GM21360 (cell line): ENCODE measurements around the gene DNAJC18.
"Not testable (repeated sequence)": the region's sequence is repeated elsewhere in the genome, so short reads cannot be mapped to it uniquely, and the experiment has no call there.

ENCODE experiments used
- ATAC-seq: cut with Tn5 transposase; IDR thresholded peaks from one replicate; pipeline ENCODE4 v1.9.1; 2021; ENCODE audit warnings: mild to moderate bottlenecking, moderate library complexity; ENCODE audit not compliant: unreplicated experiment

The DNAJC18 gene

DNA sequence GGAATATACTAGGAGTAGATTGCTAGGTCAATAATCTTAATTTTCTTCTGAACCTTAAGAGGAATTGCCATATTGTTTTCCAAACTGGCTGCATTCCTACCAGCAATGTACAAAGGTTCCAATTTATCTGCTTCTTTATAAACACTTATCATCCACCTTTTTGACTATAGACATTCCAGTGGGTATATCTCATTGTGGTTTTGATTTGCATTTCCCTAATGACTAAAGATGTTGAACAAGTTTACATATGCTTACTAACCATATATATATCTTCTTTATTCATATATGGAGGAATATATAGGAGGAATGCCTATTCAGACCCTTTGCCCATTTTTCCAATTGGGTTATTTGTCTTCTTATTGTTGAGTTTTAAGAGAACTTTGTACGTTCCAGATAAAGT, 7.6 kb downstream of the DNAJC18 start:
- ATAC-seq = no peak

DNA sequence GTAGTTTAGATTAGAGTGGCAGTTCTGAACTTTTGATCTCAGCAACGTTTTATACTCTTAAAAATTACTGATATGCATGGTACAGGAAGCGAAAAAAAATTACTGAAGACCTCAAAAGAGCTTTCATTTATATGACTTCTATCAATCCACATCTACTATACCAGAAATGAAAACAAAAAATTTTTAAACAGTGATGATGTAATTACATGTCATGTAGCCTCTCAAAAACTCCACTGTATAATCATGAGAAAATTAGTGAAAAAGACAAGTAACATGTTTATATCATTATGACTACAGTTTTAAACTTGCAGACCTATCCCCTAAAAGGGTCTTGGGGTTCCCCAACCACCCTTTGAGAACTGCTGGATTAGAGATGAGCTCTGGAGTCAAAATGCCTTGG, 9.3 kb downstream of the DNAJC18 start:
- ATAC-seq = no peak

DNA sequence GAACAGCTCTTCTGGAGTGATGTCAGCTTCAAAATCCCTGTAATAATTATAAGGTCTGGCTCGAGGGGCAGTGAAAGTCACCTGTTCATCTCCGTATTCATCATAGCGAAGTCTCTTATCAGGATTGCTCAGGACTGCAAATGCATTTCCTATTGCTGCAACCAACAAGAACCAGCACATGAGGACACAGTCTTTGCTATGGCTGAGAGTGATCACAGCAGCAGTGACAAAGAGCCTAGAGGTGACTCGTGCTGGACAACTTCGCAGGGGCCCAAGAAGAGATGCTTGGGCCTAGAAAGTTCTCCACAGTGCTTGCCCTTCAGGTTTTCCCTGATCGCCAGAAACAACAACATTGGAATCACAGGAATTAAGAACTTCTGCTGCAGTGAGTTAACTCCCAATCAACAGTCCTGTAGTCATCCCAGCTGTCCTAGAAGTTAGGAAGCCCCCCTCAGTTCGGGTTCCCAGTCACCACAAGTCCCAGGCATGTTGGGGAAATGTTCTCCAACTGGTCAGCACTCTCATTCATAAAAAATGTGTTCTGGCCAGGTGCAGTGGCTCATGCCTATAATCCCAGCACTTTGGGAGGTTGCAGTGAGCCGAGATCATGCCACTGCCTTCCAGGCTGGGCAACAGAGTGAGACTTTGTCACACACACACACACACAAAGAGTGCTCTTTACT, 13.0 kb downstream of the DNAJC18 start:
- no peak for ATAC-seq

DNA sequence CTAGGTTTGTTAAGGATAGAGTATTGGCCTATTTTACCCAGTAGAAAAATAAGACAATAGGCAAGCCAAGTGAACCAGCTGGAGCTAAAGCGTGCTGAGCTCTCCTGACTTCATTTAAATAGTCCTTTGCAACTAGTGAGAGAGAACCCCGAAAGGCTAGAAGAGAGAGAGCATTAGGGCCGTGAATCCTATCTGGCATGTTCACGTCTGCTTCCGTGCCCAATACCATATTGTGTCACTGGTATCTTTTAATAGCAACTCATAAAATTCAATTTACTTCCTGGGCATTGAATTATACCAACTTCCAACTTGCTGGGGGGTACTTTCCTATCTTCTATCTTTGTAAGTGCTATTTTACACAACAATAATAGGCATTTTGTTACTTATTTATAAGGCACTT, 13.8 kb downstream of the DNAJC18 start:
- ATAC-seq = no peak

DNA sequence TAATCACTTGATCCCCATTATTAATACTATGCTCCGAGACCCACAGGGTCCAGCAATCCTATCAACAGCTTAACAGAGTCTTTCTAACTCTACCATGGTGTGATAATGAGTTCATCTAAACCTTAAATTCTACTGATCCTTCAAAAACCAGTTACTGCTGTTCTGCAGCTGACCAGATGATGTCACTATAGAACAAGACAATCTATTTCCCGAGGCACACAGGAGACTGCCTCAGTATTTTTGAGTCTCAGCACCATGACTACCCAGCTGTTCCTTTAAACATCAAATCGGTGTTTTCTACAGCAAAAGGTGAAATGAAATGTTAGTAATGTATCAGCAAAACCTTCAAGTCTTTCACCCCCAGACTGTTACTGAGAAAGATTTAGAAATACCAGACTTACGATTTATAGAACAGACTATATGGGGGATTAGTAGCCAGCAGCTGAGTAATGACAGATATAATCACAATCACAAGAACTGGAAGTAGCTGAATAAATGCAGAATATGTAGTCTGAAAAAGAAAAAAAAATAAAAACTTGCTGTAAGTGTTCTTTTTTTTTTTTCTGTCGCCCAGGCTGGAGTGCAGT, 16.9 kb downstream of the DNAJC18 start:
- no peak for ATAC-seq

DNA sequence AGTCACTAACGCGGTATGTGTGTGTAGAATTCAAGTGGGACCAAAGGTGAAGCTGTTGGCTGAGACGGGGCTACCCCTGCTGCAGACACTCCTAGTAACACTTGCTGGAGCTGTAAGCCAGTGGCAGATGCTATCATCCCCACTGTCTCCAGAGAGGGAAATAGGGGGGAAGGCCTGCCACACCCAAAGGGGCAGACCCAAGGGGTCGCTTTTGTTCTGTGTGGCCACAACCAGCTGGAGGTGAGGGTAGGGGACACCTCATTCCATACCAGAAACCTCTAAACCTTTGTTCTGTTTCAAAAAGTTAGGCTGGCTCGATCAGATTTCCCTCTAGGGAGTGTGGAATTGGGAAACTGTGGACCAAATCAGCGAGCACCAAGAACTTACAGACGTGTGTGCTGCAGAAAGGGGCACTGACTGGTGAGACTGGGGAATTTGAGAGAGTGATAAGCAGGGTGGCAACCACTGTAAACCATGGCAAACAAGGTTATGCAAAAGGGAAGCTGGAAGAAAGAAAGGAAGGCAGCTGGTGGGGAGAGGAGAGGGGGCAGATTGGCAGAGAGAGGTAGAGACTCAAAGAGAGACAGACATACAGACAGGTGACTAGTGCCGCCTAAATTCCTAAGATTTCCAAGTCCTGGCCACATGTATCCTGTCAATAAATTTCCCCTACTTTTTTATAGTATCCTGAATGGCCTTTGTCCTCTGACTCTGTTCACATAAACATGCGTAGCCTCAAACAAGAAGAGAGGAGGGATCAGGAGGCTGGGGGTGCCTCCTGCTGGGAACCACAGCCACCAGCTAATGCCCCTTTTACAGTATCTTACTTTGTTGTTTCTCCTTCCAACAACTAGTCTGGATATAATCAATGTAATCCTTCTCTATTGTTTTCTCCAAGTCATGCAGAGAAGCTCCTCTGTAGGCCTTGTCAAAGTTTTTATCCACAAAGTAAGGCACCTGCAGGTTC, 19.8 kb downstream of the DNAJC18 start:
- no peak for ATAC-seq

DNA sequence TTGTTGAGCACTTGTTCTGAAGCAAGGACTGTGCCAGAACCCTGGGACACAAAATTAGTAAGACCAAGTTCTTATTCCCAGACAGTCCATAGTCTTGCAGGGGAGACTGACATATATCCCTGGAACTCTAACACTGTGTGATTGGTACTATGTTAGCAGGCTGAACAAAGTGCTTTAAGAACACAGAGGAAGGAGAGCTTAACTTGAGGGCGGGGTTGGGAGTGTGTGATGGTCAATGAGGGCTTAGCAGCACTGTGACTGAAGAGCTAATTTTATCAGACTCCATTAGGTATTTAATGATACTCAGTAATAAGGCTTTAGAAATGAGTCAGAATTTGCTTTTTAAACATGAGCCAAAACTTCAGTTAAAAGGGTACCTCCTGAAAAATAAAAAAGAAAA, 20.5 kb downstream of the DNAJC18 start:
- no peak for ATAC-seq

DNA sequence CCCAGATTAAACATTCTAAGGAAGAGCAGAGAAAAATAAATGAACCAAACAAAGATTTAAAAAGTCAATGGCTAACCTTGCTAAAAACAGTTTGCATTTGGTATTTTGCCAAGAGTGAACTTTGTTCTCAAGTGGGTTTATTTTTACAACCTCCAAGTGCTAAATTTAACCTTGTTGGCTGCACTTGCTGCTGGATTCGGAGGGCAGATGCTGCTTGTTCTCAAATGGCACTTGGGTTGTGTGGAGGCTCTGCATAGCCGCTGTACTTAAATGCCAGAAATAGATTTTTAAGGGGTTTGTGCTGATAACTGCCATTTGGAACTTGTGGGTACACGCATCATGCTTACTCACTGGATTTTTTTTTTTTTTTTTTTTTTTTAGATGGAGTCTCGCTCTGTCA, 22.1 kb downstream of the DNAJC18 start:
- no peak for ATAC-seq

DNA sequence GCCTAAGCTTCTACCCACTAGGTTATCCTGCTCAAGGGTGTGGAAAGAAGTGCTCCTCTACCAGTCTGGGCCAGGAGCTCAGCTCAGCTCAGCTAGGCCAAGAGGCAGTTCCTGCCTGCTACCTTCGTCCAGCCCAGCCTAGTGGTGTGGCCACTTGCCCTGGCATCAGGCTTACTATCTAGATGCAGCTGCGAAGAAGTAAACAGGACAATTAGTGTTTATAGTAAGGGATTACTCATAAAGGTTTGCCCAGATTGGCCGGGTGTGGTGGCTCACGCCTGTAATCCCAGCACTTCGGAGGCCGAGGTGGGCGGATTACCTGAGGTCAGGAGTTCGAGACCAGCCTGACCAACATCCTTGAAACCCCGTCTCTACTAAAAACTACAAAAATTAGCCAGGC, 22.7 kb downstream of the DNAJC18 start:
- no peak for ATAC-seq

DNA sequence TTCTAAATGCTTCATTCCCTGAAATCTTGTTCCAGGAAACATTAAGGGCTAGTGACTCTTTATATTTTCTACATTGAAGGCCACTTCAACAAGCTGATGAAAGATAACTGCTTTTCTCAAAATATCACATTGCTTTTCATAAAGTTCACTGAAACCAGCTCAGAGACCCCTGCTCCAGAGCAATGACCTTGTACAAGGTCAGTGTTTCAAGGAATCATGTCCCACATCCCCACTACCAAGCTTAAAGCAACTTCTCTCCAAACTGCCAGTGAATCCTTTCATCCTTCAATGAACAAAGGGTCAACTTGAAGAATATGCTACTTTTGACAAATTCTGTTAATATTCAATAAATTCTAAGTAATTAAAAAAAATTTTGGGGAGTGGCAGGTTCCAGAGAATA, 23.5 kb downstream of the DNAJC18 start:
- ATAC-seq = no peak

DNA sequence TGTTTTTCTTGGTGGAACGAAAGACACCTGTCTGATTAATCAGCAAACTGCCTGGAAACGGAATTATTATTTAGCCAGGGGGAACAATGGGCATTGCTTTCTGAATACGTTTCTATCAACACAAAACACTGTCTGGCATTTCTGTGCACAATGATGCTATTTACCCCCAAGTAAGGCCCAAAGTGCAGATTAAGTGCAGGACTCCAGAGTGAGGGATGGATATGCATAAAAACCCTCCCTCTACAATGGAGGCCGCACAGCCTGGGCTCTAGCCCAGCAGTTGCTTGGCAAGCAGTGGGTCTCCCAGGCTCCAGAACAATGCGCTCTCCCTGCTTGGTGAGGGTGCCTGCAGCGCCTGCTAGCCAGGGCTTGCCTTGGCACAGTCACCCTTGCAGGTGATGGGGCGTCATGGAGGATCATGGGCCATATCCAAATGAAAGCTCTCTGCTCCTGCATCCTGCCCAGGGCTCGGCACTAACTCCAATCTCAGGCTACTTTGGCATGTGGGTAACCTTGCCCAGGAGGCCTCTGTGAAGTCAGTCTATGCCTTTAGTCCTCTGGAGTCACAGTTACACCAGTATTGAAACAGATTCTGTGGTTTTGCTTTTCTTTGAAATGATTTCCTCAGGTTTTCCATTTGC, 24.0 kb downstream of the DNAJC18 start:
- no peak for ATAC-seq

DNA sequence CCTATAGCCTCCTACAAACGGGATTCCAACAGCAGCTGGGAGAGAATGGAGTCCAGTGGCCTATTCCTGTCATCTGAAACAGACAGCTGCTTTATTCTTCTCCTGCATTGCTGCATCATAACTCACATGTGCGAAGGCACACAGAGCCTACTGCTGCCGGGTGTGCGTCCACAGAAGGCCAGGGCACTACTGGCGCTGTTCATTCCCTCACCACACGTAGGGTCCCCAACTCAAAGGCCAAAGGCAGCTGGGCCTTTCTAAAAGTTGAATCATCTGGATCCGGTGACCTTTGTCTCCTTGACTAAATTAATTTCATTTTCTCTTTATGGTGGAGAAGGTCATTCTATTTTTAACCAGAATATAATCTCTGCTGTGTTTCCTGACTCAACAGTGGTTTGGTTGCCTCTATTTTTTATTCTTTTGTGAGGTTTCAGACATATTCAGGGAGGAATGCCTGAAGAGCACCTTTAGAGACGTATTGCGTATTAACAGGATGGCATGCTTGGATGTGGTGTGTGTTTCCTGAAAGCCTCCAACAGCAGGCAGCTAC, 24.7 kb downstream of the DNAJC18 start:
- ATAC-seq = no peak

DNA sequence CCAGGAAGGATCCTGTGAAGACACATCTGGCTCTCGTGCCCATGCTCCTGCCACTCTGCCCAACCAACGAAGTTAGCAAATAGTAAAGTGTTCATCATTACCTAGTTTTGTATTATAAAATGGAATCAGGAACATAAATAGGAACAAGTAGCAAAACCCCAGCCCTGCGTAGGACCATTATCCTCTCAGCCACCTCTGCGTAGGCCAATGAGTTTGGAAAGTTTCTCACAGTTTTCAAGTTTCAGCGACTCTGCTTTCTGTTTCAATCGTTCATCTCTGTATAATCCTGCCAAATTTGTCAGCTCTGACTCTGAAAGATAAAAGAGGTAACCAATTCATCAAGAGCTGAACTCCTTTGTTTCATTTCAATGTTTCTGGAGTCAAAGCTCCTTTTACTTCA, 25.4 kb downstream of the DNAJC18 start:
- ATAC-seq = no peak

DNA sequence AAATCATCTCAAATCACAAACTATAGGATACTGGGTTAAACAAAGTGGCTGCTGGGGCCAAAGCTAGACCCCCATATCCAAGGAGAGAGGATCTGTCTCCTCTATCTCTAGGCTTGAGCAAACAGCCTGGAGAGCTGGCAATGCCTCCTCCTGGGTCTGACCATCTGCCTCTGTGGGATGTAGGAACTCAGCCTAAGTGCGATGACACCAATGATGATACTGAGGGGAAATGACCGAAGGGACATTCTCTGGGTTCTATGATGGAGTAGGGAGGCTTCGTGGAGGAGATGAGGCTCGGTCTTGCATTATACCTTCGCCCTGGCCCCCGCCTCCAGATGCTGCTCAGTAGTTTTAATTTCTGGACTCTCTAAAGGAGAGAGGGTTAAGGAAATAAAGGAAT, 26.2 kb downstream of the DNAJC18 start:
- no peak for ATAC-seq

DNA sequence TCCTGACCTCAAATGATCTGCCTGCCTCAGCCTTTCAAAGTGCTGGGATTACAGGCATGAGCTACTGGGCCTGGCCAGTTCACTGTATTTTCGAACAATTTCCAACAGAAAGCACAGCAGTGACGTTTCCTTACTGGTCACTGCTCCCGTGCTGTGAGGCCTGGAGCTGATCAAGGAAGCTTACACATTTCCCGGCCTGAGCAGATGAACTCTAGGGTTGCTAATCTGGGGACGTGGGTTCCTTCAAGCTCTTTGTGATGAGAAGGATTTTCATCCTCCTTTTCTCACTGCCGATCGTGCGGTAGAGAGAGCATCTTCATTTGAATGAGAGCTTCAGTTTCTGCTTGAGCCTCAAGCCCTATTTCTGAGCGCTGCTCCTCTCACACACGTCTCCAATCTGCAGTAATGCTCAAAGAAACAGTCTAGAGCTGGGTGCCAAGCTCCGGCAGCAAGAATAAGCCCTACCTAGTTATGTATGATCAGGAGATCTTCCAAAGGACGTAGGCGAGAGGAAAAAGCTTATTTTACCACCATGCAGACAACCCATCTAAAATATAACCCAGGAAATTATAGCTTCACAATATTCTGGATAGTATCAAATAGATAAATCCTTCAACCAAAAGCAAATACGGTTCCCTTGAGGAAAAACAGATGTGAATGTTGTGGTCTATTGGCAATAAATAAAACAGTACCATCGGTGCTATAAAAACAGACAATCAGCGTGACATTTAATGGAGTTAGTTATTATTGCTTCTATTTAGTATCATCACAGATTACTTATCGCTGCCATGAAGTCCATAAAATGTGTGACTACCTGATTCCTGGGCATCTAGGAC, 28.1 kb downstream of the DNAJC18 start:
- ATAC-seq = no peak

DNA sequence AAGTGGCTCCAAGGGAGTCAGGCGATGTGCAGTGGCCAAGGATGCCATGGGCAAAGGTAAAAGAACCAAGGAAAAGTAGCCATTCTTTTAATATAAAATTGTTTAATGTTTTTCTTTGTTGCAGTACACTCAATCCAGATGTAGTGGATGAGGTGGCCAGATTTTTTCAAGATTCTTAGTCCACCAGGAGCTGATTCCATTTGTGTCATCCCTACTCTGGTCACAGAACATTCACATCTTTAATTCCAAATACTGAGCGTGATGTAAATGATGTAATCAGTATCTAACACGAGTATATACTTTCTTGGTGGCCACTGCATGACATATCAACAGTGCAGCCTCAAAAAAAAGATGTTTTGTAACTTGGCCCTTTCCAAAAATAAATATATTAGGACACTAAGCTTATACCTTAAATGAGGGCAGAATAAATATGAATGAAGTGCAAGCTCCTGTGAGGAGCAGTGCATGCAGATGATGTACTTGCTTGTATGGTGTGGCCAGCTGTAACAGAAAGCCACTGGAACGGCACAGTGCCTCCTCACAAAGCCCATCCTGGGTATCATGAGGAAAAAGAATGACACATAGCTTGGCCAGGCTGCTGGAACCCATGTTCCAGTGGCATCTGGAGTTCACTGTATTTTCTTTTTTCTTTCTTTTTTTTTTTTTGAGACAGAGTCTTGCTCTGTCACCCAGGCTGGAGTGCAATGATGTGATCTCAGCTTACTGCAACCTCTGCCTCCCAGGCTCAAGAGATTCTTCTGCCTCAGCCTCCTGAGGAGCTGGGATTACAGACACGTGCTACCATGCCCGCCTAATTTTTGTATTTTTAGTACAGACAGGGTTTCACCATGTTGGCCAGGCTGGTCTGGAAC, 29.0 kb downstream of the DNAJC18 start:
- ATAC-seq = no peak

DNA sequence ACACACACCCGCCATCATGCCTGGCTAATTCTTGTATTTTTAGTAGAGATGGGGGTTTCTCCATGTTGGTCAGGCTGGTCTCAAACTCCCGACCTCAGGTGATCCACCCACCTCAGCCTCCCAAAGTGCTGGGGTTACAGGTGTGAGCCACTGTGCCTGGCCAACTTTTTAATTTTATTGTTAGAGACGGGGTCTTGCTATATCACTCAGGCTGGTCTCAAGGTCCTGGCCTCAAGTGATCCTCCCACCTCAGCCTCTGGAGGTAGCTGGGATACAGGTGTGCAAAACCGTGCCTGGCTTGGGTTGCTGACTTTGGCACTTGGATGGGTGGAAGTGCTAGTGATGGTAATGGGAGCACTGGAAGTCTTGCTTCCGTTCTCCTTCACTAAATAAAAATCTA, 30.2 kb downstream of the DNAJC18 start:
- ATAC-seq = not testable (repeated sequence)

DNA sequence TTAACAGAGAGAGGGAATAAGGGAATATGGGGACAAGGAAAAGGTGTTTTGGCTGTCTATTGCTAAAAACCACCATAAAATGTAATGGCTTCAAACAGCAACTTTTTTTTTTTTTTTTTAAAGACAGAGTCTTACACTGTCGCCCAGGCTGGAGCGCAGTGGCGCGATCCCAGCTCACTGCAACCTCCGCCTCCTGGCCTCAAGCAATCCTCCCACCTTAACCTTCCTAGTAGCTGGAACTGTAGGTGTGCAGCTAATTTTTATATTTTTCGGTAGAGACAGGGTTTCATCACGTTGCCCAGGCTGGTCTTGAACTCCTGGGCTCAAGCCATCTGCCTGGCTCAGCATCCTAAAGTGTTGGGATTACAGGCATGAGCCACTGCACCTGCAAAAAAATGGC, 31.1 kb downstream of the DNAJC18 start:
- ATAC-seq = no peak

DNA sequence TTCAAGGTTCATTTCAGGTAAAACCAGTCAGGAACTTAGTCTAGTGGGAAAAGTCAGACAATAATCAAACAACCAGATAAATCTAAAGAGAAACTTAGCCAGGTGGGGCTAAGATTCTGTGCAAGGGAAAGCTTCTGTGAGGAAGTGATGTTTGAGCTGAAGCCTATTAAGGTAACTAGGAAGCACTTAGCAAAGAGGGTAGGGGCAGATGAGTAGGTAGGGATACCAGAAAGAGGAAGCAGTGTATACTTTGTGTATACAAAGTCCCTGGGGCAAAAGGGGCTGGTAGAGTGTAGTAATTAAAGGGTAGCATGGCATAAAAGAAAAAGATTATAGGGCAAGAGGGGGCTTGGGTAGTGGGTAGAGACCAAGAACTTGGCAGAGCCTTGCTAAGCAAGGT, 31.8 kb downstream of the DNAJC18 start:
- no peak for ATAC-seq
